GM04503 (cell line): ENCODE results near the gene ACSS3.

Experiments
- DNase-seq: peaks from one replicate; pipeline ENCODE4 v3.0.0-alpha.2; 2012; ENCODE audit warnings: low read depth

Gene ACSS3

GRCh38 chr12:81224626-81225025 lies 146.7 kb downstream of the ACSS3 start:
- no peak for DNase-seq

GRCh38 chr12:81229759-81230158 lies 151.9 kb downstream of the ACSS3 start:
- no peak for DNase-seq

GRCh38 chr12:81231574-81232368 lies 153.9 kb downstream of the ACSS3 start:
- no peak for DNase-seq

- peak; percentile 34 for DNase-seq
Measured at GRCh38 chr12:81245458-81245857, 167.6 kb downstream of the ACSS3 start.

- DNase-seq: no peak
Measured at GRCh38 chr12:81245907-81246570, 168.2 kb downstream of the ACSS3 start.

- DNase-seq: no peak
Measured at GRCh38 chr12:81249976-81250375, 172.1 kb downstream of the ACSS3 start.

GRCh38 chr12:81252228-81252627 lies 174.3 kb downstream of the ACSS3 start:
- DNase-seq: no peak

GRCh38 chr12:81253360-81253759 lies 175.5 kb downstream of the ACSS3 start:
- no peak for DNase-seq

GRCh38 chr12:81255456-81255855 lies 177.6 kb downstream of the ACSS3 start:
- no peak for DNase-seq

- no peak for DNase-seq
Measured at GRCh38 chr12:81255947-81256346, 178.1 kb downstream of the ACSS3 start.

GRCh38 chr12:81257947-81258551 lies 180.2 kb downstream of the ACSS3 start:
- peak; percentile 16 for DNase-seq

- no peak for DNase-seq
Measured at GRCh38 chr12:81259360-81259759, 181.5 kb downstream of the ACSS3 start.

- no peak for DNase-seq
Measured at GRCh38 chr12:81261508-81262207, 183.8 kb downstream of the ACSS3 start.

- no peak for DNase-seq
Measured at GRCh38 chr12:81263072-81263471, 185.2 kb downstream of the ACSS3 start.

- DNase-seq: no peak
Measured at GRCh38 chr12:81270385-81270784, 192.5 kb downstream of the ACSS3 start.

- DNase-seq: no peak
Measured at GRCh38 chr12:81274637-81275529, 197.0 kb downstream of the ACSS3 start.

- DNase-seq: no peak
Measured at GRCh38 chr12:81284137-81284536, 206.3 kb downstream of the ACSS3 start.

- no peak for DNase-seq
Measured at GRCh38 chr12:81288651-81289050, 210.8 kb downstream of the ACSS3 start.

GRCh38 chr12:81294325-81295190 lies 216.7 kb downstream of the ACSS3 start:
- no peak for DNase-seq

GRCh38 chr12:81295251-81295650 lies 217.4 kb downstream of the ACSS3 start:
- no peak for DNase-seq
